OCI-LY1 (cell line): ENCODE results near the gene CCNYL1.

Experiments used
- EZH2 ChIP-seq: fragments of 200-600 bp; sonication (generic), shearing (Covaris generic); IDR thresholded peaks from 2 replicates; pipeline ENCODE4 v1.8.0; 2017; ENCODE audit warnings: borderline replicate concordance, mixed run types, mild to moderate bottlenecking, antibody characterized with exemption, low read length, moderate library complexity, mixed read lengths
- TF ChIP-seq, protein P1 (sequence below): fragments of 200-600 bp; sonication (generic), shearing (Covaris generic); IDR thresholded peaks from 2 replicates; pipeline ENCODE4 v1.5.1; 2017; ENCODE audit warnings: mild to moderate bottlenecking, antibody characterized with exemption, low read length, moderate library complexity, mixed read lengths

DNA sequence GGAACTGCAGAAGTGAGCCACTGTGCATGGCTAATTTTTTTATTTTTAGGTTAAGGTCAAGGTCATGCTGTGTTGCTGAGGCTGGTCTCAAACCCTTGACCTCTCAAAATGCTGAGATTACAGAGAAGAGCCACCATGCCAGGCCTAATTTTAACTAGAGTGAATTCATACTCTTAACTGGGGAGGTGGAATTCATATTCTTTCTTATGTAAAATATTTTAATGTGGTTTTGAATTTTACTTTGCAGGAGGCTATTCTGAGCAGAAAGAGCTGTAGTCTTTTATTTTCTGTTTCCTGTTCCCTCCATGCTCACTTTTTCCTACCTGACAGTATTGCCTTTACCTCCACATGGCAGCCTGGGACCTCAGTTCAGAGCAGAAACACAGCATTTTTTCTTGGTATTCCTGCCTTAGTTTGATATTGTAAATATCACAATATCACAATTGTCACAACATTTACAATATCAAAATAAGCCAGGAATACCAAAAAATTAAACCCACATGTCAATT is 37.1 kb upstream of the CCNYL1 start:
- TF ChIP-seq, protein P1, sequence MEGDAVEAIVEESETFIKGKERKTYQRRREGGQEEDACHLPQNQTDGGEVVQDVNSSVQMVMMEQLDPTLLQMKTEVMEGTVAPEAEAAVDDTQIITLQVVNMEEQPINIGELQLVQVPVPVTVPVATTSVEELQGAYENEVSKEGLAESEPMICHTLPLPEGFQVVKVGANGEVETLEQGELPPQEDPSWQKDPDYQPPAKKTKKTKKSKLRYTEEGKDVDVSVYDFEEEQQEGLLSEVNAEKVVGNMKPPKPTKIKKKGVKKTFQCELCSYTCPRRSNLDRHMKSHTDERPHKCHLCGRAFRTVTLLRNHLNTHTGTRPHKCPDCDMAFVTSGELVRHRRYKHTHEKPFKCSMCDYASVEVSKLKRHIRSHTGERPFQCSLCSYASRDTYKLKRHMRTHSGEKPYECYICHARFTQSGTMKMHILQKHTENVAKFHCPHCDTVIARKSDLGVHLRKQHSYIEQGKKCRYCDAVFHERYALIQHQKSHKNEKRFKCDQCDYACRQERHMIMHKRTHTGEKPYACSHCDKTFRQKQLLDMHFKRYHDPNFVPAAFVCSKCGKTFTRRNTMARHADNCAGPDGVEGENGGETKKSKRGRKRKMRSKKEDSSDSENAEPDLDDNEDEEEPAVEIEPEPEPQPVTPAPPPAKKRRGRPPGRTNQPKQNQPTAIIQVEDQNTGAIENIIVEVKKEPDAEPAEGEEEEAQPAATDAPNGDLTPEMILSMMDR = no peak
- TF ChIP-seq EZH2 = no peak
